Activated CD8-positive, alpha-beta memory T cell treated with anti-CD3 and anti-CD28 coated beads, Interleukin-2, amount 50 U/mL, for 4 hours (primary cell): ENCODE measurements around the gene COP1.

Experiments used
- DNase-seq: peaks from one replicate; pipeline ENCODE4 v3.0.0-alpha.2; 2020

COP1 gene

DNA sequence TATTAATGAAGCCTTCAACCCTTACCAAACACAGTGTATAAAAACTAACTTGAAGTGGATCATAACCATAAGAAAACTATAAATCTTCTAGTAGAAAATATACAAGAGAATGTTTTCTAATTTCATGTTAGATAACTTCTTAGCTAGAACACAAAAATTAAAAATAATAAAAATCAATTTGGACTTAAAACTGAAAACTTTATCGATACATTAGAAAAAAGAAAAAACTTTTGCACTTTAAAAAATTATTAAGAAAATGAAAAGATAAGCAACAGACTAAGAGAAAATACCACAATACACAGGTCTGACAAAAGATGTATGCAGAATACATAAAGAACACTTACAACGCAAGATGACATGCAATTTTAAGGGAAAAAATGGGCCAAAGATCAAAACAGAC is 8.7 kb downstream of the COP1 start:
- DNase-seq: no peak

DNA sequence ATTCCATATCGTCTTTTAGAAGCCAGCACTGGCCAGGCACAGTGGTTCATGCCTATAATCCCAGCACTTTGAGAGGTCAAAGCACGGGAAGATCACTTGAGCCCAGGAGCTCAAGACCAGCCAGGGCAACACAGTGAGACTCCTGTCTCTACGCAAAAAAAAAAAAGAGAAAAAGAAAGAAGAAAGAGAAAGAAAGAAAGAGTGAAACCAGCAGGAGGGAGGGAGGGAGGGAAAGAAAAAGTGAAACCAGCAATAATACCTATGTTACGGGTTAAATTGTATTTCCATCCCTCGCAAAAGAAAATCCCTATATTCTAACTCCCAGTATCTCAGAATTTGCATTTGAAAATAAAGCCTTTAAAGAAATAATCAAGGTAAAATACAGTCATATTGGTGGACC is 10.4 kb downstream of the COP1 start:
- no peak for DNase-seq

DNA sequence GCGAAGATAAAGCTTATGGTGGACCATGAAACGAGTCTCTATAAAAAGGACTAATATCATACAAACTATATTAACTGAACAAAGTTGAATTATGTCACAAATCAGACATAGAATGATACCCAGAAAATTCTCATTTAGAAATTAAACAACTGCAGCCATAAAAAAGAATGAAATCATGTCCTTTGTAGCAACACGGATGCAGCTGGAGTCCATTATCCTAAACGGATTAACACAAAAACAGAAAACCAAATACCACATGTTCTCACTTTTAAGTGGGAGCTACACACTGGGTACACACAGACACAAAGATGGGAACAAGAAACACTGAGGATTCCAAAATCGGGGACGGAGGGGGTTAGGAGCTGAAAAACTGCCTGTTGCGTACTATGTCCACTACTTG is 11.5 kb downstream of the COP1 start:
- no peak for DNase-seq

DNA sequence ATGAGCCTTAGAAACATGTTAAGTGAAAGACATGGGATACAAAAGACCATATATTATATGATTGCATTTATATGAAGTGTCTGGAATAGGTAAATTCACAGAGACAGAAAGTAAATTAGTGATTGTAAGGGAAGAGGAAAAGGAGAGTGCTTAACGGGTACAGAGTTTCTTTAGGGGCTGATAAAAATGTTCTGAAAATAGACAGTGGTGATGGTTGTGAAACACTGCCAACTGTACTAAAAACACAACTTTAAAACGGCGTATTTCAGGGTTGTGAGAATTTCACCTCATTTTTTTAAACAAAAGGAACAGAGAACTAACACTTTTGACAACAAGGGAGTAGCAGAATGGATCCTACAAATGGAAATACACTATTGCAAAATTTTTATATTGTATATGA is 13.4 kb downstream of the COP1 start:
- no peak for DNase-seq

DNA sequence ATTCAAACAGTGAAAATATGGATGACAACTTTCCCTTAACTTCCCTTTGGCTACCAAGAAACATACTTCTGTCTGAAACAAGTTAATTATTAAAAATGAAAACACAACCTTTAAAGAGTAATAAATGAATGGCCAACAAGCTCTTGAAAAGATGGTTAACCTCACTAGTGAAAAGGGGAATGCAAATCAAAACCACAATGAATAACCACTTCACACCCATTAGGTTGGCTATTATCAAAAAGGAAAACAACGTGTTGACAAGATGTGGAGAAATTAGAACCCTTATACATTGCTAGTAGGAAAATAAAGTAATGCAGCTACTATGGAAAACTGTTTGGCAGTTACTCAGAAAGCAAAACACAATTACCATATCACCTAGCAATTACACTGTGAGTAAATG is 14.1 kb downstream of the COP1 start:
- no peak for DNase-seq

DNA sequence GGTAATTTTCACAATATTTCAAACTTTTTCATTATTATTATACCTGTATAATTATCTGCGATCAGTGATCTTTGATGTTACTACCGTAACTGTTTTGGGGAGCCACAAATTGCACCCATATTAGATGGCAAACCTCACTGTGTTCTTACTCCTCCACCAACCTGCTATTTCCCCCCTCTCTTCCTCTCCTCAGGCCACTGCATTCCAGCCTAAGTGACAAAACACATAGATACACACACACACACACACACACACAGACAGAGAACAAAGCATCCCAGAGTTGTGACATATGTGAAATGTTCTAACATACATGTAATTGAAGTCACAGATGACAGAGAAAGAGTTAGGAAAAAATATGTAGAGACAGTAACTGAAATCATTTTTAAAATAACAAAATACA is 18.5 kb downstream of the COP1 start:
- no peak for DNase-seq

DNA sequence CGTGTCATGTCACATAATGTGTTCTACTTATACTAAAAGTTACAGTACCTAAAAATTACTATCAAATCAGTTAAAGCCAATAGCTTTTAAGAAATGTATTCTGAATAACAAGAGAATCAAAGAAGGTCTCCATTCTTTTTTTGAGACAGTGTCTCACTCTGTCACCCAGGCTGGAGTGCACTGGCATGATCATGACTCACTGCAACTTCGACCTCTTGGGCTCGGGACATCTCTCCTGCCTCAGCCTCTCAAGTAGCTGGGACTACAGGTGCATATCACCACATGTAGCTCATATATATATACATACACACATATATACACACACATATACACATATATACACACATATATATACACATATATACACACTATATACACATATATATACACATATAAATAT is 20.1 kb downstream of the COP1 start:
- DNase-seq: no peak

DNA sequence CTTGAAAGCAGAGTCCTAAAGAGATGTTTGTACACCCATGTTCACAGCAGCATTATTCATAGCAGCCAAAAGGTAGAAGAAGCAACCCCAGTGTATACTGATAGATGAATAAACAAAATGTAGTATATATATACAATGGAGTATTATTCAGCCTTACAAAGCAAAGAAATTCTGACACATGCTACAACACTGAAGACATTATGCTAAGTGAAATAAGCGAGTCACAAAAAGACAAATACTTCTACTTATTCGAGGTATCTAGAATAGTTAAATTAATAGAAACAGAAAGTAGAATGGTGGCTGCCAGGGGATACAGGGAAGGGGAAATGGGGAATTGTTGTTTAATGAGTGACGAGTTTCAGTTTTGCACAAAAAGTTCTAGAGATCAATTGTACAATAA is 23.5 kb downstream of the COP1 start:
- no peak for DNase-seq

DNA sequence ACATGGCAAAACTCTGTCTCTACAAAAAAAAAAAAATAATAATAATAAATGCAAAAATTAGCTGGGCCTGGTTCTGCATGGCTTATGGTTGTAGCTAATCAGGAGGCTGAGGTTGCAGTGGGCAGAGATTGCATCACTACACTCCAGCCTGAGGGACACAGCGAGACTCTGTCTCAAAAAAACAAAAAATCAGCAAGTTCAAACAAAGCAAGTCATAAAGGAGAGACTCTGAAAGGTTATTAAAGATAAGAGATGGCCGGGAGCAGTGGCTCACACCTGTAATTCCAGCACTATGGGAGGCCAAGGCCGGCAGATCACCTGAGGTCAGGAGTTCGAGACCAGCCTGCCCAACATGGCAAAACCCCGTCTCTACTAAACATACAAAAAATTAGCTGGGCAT is 28.8 kb downstream of the COP1 start:
- DNase-seq: no peak

DNA sequence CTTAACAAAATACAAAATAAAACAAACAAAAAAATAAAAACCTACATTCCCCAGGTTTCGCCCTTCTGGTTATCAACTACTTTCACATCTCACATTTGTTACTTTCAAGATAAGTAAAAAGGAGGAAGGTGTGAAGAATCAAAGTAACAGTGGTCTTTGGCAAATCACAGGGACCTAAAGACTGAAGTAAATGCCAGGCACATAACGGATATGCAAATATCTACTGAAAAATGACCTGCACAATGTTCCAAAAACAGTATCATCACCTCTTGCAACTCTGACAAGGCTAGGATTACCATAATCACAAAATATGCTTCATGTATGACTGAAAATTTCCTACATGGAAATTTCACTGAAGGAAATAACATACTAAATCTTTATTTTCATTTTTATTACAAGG is 29.3 kb downstream of the COP1 start:
- DNase-seq: no peak

DNA sequence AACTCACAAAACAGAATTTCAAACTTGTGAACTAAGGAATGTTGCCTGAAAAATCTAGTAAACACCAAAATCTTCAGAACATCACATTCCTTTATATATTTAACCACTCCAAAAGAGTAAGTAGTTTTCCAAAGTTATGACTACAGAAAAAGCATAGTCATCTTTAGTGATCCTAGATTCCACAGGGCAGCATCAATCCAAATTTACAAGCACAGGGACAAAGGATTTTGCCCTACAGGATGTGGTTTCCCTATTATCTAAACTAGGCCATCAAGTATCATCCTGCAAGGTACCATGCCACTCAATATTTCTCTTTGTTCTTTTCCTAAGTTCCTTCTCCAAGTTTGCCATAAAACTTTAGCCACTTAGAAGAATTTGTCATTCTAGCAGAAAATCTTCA is 33.0 kb downstream of the COP1 start:
- DNase-seq: no peak

DNA sequence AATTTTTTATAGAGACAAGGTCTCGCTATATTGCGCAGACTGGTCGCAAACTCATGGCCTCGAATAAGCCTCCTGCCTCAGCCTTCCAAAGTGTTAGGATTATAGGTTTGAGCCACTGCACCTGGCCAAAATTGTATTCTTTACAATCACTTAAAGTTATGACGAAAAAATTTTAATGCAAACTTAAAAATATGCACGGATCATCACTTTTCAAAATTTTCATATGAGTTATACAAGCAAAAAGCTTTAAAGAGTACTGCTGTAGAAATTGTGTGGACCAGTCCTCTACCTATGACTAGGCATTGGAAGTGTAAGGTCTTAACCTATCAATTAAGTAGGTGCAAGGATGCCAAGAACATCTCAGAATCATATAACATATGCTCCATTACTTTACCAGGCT is 34.9 kb downstream of the COP1 start:
- DNase-seq: no peak

DNA sequence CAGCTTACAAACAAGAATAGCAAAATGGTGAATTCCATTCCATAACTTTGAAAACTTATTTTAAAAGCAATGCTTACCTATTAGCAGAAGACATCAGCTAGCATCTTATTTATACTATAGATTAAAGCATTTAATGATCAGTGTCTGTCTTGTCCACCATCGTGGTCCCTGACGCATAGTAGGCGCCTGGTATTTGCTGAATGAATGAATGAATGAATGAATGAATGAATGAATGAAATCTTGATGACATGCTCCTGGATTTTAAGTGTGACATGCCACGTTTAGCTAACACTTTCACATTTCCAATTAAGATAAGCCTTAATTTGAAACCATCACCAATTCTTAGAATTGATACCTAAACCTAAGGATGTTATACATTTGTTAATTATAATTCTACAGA is 39.9 kb downstream of the COP1 start:
- no peak for DNase-seq

DNA sequence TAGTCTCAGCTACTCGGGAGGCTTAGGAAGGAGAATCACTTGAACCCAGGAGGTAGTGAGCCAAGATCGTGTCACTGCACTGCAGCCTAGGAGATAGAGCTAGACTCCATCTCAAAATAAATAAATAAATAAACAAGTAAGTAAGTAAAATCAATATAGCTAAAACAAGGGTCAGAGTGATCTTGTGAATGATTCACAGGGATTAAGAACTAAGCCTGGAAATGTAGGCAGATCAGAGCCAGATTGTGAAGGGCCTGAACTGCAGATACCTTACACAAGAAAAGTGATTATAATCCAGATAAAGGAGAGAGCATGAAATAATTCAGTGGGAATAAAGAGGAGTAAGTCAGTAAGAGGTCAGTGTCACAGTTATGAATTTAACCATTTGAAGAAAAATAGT is 41.5 kb downstream of the COP1 start:
- DNase-seq: no peak

DNA sequence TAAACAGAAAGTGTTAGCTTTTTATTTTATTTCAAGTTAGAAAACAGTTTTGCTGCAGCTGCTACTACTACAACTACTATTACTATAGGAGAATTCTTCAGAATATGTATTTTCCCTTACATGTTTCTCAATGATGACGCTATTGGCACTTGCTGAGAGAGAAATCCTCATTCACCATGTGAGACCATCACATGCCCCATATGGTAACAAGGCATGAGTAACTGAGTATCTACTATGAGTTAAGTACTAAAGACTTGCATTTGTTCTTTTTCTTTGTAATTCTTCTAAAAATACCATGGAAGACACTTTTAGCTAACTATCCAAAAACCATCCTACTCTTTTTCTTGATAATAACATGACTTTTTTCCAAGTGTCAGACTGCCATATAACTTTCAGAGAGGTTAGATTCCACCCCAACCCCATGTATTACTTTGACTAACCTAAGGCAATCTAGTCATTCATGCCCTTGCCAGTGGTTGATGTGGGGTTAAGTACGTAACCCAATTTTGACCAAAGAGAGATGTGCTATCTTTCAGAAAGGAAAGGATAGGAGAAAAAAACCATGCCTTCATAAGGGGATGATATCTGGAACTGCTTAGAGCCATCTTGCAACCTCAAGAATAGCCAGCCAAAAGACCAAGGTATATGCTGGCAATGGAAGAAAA is 42.9 kb downstream of the COP1 start:
- DNase-seq: no peak

DNA sequence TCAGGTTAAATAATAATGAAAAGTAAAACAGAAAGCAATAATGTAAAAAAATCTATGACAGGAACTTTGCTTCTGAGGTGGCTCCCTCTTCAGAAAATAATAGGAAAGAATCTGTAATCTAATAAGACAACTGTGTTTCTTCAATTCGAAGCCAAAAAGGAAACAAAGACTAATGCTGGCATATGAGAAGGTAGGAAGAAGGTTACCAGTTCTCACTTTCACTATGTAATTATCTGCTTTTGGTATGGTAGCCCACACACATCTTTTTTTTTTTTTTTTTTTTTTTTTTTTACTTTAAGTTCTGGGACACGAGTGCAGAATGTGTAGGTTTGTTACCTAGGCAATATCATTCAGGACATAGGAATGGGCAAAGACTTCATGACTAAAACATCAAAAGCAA is 47.1 kb downstream of the COP1 start:
- DNase-seq: no peak

DNA sequence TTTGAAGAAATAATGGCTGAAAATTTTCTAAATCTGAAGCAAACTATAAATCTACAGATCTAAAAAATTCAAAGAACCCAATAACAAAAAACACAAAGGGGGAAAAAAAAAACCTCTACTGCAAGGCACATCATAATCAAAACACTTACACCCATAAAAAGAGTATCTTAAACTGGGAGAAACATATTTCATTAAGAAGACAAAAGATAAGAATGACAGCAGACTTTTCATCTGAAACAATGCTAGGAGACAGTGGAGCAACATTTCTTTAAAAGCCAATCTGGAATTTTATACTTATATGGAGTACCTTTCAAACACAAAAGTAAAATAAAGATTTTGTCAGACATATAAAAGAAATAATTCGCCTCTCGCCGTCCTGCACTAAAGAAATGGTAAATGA is 49.1 kb downstream of the COP1 start:
- DNase-seq: no peak

DNA sequence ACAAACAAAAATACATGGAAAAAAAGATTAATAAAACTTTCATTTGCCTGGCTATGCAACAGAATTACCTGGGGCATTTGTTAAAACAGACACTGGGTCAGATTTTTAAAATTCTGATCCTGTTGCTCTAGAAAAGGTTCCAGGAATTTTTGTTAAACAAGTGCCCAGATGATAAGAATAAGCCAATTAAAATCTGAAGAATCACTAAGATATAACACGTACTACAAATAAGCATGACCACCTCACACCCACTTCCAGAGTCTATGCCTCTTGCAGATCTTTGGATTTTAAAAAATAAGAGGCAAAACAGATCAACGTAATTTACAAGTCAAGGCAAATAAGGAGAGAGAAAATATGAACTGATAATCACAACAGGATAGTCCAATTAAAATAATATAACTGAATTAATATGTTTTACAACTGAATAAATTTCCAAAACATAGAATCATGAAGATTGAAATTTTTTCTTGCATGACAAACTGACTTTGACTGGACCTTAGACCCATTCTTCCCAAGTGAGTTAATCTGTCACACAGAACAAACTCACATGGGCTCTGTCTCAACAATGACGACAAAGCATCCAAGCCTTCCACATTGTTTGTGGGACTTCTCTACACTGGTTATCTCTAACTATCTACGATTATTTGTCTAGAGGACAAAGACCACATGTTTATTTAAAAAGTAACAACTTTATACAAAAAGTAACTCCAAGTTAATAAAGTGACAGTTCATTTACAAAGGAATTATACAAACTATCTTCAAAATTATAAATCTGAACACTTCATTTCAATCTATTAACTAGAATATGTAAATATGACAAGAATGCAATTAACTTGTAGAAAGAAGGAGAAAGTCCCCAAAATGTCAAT is 56.9 kb downstream of the COP1 start:
- DNase-seq: no peak

DNA sequence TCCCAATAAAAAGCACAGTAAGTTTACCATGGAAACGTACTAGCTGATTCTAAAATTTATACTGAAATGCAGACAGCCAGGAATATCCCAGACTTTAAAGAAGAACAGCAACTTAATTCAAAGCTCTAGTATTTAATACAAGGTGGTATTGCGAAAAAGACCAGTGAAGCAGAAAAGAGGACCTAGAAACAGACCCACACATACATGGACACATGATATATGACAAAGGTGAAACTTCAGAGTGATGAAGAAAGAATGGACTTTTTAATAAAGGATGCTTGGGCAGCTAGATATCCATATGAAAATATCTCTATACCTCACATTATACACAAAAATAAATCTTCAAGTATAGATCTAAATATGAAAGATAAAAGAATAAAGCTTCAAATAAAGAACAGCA is 62.6 kb downstream of the COP1 start:
- DNase-seq: no peak

DNA sequence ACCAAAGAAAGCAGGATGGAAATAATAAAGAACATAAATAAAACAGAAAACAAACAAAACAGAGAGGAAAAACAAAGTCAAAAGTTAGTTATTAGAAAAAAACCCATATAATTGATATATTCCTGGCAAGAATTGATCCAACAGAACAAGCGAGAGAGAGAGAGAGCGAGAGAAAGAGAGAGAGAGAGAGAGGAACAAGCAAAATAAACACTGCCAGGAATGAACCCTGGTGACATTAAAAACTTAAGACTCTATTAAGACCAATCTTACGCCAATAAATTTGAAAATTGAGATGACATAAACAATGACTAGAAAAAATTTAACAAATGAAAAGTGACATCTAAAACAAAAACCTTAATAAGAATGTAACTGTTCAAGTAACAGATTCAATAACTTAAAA is 64.1 kb downstream of the COP1 start:
- DNase-seq: no peak

DNA sequence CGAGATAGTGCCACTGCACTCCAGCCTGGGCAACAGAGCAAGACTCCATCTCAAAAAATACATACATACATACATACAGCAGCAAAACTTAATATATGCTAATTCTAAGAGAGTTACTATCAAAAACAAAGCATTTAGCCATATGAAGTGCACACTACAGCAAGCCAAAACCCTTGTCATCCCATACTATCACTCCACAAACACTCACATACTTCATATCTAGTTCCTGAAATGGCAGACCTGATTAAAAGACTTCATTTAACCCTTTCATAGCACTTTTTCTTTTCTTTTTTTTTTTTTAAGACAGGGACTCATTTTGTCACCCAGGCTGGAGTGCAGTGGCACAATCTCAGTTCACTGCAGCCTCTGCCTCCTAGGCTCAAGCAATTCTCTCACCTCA is 65.6 kb downstream of the COP1 start:
- no peak for DNase-seq

DNA sequence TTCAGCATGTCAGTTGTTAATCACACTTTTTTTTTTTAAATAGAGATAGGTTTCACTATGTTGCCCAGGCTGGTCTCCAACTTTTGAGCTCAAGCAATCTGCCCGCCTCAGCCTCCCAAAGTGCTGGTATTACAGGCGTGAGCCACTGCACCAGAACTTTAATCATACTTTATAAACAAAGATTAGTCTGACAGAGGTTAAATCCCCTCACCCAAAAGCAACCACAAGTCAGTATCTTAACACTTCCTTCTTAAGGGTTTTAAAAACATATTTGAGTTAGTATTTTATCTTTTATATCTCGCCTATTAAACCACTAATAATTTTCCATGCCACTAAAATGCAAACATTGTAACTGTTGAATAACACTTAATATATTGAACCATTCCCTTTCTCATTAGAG is 70.2 kb downstream of the COP1 start:
- no peak for DNase-seq

DNA sequence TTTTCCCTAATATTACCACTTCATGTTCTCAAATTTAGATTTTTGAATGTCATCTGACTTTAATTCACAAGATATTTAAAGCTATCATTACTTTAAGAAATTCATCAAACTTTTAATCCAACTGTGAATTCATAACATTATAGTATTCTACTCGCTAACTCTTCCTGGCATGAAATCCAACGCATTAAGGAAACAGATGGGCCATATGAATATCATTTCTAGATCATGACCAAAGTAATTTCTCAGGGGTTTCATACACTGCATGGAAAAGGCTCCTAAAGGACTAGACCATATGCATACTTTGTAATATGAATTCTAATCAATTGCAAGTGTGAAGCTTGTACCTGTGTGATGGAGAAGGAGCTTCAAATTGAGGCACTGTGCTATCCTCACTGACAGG is 72.4 kb downstream of the COP1 start:
- DNase-seq: no peak

DNA sequence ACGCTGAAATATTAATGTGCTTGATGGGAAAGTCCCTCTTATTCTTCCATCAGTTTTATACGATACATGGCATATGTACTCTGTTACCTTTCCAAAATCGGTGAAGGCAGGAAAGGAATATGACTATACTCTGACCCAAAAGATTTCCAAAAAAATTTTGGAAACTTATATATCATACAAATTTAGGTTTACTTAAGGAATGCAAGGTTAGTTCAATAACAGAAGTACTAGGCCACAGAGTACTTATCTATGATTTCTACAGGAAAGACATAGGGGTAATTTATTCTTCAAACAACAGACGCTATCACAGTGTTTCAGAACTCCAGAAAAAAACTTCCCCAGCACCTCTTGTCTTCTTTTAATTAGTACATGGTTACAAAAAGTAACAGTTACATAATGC is 84.8 kb downstream of the COP1 start:
- no peak for DNase-seq

DNA sequence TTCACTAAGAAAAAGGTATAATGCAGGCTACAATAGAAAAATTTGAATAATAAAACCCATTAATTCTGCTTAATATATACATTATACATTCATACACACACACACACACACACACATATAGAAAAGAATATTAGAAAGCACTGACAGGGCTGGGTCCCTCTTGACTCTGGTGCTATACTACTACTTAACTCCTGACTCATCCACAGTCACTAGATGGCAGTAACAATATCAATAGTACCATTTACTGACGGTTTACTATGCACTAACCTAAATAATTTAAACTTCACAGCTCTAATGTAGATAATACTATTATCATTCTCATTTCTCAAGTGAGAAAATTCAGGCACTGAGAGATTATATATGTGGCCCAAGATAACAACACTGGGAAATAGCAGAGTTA is 87.5 kb downstream of the COP1 start:
- DNase-seq: no peak
